Ramos (cell line): ENCODE data around the gene TOMM70.
"Not testable (repeated sequence)": the region's sequence is repeated elsewhere in the genome, so short reads cannot be mapped to it uniquely, and the experiment has no call there.

ENCODE experiments used
- in situ Hi-C: fragments of 300-500 bp; cut with MboI; formaldehyde crosslinking; loops from one replicate; pipeline ENCODE4 v1.14.3; 2022; ENCODE audit warnings: low sequenced_read_pairs; ENCODE audit not compliant: unreplicated experiment

Gene TOMM70

DNA sequence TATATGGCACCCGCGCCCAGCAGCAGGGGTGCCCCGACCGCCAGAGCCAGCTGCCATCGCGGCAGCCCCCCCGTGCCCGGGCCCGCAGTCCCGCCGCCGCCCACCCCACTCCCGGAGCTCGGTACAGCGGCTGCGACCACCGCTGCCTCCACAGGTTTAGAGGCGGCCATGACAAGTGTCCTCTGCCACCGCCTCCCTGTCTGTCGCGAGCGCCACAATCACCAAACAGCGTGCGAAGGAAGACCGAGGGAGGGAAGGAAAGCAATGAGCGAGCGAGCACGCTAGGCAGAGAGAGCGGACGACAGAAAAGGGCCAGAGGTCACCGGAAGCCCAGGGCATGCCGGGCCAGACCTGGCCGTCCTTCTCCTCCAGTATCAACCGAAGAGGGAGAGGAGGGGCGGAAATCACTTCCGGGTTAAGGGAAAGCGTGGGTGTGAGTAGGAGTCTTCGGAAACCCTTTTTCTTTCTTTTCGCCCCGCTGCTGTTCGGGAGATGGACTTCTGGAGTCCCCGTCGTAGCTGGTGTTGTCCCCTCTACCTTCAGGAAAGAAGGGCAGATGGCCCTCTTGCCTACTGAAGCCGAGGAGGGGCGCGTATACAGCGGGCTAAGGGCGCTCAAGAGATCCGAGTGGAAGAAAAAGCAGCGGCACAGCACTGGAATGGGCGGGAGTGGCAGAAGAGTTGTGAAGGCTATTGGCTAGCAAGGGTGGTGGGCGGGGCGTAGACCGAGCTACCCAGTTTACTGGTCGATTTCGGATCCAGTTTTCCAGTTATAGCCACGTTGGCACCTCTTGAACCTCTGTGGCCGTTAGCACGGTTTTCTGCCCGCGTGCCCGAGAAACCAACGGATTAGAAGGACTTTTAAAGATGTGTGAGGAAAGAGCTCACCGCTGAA is at the start of gene TOMM70, which contains the start of gene LNP1:
TSS of gene TOMM70 (minus strand) at position 310 of the 894 bp plus-strand sequence. CDS start at position 170, 140 bp downstream.
TSS of gene LNP1 (plus strand) at position 760 of the 894 bp plus-strand sequence. CDS start 28,191 bp downstream, outside the sequence.
- in situ Hi-C loops: no loop called here

DNA sequence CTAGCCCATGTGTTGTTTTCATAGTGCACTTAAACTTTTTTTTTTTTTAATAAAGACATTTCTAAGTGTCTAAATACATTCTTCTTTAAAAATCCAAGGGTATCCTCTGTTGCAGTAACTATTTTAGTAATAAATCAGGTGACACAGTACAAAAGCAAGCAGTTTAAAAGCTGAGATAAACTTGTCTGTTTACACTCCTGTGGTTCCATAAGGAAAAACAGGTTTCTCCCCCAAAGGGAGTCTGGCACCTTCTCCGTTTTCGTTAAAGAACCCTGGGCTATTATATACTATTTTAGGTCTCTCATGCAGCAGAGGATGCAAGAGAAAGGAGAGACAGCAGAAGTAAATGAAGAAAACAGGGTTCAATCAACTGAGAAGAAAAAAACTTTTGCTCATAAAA is 48.3 kb upstream of the TOMM70 start:
- in situ Hi-C loops: no loop called here

DNA sequence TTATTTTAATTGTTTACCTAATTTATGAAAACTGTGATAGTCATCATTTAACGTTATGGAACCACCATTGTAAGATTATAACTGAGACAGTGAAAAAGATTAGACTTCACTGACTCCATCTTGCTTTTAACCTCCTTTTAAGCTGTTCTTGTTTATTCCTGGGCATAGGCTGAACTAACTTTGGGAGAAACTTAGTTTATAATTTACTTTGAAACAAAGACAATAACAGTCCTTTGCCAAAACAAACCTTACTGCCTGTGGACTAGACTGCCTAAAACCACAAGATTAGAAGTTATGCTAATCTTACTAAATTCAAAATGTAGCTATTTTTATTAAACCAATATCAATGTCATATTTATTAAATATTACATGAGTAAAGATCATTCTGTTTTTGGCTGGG is 47.2 kb upstream of the TOMM70 start:
- in situ Hi-C loops: no loop called here

DNA sequence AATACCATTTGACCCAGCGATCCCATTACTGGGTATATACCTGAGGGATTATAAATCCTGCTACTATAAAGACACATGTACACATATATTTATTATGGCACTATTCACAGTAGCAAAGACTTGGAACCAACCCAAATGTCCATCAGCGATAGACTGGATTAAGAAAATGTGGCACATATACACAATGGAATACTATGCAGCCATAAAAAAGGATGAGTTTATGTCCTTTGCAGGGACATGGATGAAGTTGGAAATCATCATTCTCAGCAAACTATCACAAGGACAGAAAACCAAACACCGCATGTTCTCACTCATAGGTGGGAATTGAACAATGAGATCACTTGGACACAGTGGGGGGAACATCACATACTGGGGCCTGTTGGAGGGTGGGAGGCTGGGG is 46.2 kb upstream of the TOMM70 start:
- in situ Hi-C loops: not testable (repeated sequence)

DNA sequence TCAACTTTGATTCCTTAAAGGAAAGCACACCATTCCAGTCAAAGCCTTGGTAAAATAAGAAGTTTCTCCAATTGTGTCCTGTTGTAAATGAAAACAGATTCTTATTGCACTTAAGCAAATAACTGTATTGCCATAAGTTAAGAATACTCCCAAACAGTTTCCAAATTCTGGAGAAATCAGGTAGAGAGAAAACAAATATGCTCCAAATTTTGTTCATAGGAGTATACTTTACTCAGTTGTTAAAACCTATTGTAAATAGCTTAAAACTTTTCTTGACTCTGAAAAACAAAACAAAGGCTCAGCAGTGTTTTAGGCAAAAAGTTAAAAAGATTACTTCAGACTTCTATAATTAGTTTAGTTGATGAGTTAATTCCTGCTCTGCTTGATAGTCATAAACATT is 42.8 kb upstream of the TOMM70 start:
- in situ Hi-C loops: no loop called here

DNA sequence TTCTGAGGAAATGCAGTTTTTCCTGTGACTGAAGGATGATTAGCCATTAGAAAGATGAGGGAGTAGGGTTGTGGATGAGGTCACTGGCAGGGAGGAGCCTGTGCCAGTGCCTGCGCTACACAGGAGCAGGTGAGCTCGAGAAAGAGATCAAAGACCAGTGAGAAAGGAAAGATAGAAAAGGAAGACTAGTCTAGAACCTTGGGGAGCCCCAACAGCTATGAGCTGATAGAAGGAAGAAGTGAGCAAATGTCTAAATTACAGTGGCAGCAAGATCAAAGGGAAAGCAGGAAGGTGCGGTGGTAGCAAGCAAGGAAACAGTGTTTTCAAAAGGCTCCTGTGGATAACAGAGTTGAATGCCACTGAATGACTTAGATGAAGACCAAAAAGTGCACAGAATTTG is 40.0 kb upstream of the TOMM70 start:
- in situ Hi-C loops: no loop called here

DNA sequence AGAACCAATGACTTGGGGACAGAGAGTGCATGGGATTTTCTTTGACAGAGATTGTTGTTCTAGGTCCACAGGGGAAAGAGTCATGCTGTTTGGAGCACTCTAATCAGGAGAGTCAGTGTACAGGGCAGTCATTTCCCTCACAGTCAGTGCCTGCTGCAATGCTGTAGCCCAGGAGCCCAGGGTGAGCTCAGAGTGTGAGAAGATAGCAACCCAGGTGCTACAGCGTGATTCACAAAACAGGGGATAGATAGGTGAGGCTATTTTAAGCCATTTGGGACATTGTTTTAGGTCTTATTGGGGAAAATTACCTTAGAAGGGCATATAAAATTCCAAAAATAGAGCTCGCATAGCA is 37.7 kb upstream of the TOMM70 start:
- in situ Hi-C loops: no loop called here

DNA sequence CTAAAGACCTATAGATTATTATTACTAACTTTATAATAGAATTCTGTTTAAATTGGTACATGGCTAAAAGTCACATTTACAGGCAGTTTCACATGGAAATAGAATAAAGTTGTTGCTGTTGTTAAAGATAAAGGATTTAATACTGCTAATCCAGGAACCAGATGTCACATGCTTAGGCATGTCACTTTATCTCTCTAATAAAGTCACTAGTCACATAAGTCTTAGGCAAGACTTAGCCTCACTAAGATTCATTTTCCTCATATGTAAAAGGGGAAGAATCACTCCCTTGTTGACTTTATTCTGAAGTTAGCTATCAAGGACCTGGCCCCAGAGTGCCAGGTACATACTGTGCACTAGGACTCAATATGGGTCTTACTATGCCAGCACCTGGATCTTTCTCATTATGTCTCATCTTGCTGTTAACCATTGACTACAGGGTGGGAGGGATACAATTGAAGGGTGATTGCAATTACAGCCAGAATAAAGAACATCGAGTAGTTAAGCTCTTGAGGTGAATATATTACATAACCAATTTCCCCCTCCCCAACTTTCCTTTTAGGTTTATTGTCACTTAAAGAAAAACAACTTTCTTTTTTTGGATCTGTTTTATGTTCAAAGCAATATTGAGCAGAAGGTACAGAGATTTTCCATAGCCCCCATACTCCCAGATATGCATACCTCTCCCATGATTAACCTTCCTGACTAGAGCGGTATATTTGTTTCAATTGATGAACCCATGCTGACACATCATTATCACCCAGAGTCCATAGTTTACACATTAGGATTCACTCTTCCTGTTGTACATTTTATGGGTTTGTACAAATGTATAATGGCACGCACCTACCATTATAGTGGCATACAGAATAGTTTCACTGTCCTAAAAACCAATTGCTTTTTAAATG is 37.1 kb upstream of the TOMM70 start:
- in situ Hi-C loops: no loop called here

DNA sequence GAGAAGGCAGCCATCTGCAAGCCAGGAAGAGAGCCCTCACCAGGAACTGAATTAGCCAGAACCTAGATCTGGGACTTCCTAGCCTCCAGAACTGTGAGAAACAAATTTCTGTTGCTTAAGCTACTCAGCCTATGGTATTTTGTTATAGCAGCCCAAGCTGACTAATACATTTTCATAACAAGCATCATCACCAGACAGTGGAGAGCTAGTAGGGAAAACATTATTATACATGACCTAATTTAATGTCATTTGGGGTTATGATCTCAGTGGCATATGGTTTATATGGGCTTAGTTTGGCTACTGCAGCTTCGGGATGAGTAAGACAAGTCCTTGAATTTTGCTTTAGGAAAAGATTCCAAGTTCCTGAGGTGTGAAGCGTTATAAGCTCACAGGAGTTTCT is 36.1 kb upstream of the TOMM70 start:
- in situ Hi-C loops: no loop called here

DNA sequence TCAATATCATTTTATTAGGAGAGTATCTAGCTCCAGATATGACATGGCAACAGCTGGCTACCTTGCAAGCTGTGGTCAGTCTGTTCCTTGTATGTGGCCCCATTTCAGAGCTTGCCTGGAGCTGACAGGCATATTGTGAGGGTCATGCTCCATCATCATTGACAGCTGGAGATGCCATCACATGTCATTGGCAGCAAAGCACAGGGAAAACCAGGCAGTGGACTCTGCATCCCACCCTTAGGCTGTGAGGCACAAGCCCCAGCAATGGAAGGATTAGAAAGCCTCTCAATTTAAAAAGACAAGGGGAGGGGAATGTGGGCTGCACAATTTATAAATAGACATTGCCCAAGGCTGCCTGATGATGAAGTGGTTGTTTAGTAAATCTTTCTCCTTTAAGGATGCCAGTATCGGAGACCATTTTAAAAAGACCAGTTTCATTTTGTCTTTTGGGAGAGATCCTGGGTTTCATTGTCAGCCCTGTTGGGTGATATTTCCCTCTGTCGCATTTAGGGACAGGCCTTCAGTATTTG is 28.4 kb upstream of the TOMM70 start:
- in situ Hi-C loops: no loop called here

DNA sequence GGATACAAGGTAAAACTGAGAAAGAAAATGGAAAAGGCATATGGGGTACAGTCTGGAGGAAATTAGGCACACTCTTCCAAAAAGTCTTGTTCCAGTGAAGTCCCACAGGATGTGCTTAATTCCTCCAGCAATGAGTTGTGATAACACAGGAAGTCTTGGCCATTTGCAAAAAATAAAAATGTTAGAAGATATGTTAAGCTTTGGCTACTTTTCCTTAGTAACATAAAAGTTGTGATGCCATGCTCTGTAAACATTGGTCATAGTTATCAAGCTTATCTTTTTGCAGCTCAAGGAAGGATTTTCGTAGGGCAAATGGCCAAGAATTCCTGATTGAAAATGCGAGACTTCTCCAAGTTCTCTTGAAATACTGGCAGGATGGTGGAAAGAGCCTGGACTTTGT is 26.8 kb upstream of the TOMM70 start:
- in situ Hi-C loops: no loop called here

DNA sequence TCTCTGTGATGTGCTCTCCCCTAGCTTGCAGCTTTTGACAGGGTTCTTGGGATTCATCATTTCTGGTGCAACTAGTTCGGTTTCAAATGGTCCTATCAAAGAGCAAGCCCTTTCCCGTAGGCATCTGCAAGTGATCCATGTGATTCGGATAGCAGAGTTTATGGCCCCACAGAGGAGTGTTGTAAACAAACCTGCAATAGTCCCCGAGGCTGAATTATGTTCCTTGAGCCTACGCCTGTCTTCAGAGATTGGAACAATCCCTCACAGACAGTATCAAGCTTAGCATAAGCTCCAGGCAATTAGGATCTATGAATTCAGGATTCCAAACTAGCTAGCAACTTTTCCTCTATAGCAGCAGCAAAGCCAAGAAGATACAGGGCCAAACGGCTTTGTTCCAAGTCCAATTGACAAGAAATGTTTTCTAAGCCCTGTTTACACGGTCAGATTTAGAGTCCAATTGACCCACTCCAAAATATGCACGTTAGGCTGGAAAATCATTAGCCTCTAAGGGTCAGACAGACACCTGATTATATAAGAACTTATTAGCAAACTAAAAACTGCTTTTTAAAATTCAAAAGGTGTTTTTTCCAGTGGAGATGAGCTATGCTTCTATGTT is 25.3 kb upstream of the TOMM70 start:
- in situ Hi-C loops: no loop called here

DNA sequence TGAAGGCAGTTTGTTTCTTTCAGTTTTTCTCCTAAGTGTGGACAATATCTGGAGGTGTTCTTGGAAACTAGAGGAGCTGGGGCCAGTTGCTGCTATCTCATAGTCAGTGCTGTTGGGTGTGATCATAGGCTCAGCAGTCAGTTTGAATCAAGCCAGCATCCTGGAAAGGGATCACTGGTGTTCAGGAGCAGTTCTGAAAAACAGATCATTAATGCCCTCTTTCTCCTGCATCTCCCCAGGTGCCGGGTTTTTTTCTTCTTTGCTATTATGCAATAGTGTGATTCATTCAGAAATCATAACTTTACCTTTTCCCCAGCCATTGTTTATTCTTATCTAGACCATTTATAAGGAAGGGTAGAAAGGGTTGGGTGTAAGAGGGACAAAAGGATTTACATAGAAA is 24.4 kb upstream of the TOMM70 start:
- in situ Hi-C loops: no loop called here

DNA sequence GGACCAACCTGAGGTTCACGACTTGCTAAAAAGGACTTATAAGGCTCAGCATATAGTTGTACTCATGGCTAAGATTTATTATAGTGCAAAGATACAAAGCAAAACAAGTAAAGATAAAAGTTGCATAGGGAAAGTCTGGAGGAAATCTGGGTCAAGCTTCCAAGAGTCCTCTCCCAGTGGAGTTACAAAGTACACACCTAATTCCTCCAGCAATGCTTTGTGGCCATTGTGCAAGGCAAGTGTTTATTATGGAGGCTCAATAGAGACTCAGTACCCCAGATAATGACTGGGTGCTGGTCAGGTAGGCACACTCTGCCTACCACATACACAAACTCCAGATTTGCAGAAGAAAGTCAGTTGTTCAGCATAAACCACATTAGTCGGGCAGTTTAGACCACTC is 23.4 kb upstream of the TOMM70 start:
- in situ Hi-C loops: no loop called here

DNA sequence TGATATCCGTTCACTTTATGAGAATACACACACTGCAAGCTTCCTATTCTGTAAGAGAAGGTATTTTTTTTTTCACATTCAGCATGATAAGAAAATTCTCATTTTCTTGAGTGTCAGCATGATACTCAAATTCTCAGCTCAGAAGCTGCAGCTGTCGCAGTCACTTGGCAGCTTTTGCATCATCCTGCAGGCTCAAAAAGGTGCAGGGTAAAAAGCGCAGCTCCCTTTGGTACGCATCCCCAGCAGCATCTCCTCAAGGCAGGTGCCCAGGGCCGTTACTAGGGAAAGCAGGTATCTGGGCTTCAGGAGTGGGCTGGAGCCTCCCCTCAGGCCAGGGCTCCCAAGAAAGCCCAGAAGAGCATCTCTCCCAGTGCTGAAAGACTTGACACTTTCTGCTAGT is 22.7 kb upstream of the TOMM70 start:
- in situ Hi-C loops: no loop called here

DNA sequence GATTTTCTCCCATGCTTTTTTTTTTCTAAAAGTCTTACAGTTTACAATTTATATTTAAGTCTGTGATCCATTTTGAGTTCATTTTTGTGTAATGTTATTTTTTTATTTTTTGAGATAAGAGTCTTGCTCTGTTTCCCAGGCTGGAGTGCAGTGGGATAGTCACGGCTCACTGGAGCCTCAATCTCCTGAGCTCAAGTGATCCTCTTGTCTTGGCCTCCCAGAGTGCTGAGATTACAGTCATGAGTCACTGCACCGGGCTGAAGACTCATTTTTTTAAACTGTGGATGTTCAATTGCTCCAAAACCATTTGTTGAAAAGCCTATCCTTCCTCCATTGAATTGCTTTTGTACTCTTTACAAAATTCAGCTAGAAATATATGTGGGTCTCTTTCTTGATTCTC is 20.0 kb upstream of the TOMM70 start:
- in situ Hi-C loops: no loop called here

DNA sequence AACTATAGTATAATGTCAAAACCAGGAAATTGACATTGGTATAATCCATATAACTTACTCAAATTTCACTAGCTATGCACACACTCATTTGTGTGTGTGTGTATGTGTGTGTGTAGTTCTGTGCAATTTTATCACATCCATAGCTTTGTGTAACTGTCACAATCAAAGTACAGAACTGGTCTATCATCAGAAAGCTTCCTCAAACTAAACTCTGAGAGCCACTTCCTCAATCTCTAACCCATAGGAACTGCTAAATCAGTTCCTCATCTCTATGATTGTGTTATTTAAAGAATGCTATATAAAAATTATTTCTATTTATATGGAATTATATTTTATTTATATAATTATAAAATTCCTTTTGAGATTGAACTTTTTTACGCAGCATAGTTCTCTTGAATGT is 18.5 kb upstream of the TOMM70 start:
- in situ Hi-C loops: no loop called here

DNA sequence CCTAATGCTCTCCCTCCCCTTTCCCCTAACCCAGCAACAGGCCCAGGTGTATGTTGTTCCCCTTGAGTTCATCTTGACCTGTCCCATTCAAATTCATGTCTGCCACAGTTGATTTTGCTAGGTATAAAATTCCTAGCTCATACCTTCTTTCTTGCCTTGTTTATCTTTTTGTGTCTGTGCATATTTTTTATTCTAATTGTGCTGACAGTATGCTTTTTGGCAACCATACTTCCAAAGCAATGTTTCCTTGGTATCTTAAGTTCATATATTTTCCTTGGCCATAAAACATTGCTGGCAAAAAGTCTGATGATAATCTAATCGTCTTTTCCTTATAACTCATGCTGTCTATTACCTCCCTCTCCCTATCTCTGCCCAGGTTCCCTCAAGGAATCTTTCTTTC is 16.0 kb upstream of the TOMM70 start:
- in situ Hi-C loops: no loop called here

DNA sequence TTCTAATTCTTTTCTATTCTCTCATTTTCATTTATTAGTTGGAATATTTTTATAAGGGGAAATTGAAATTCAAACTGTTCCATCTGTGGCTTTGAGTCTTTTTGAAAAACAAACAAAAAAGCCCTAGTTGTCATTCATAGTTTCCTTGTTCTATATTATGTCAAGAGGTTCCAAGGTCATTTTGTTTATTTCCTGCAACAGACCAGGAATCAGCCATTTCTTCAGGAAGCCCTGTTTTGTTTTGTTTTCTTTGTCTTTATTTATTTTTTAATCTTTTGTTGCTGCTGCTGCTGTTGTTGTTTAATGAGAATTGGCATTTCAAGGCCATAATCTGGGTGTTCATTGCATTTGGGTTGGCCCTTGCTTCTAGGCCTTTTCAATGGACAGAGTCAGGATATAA is 15.3 kb upstream of the TOMM70 start:
- in situ Hi-C loops: no loop called here

DNA sequence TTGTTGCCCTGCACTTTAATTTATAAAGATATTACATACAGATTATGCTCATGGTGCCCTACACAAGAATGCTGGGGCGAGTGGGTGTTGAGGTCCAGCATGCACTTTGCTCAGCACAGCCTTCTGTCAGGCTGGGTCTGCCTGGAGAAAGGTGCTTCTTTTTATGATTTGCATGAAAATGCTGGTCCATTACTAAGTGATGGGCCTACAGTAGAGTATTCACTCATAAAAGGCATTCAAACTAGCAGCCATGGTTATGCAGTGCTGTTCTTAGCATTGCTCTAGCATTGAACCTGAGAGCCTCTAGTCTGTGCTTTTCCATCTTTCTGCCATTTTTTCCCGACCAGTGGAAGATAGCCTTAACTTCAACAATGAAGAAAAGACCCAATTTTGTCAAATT is 12.7 kb upstream of the TOMM70 start:
- in situ Hi-C loops: no loop called here
